ENCODE data around the gene AMHR2.
"Not testable (repeated sequence)": the region's sequence is repeated elsewhere in the genome, so short reads cannot be mapped to it uniquely, and the experiment has no call there.

AMHR2 gene

DNA sequence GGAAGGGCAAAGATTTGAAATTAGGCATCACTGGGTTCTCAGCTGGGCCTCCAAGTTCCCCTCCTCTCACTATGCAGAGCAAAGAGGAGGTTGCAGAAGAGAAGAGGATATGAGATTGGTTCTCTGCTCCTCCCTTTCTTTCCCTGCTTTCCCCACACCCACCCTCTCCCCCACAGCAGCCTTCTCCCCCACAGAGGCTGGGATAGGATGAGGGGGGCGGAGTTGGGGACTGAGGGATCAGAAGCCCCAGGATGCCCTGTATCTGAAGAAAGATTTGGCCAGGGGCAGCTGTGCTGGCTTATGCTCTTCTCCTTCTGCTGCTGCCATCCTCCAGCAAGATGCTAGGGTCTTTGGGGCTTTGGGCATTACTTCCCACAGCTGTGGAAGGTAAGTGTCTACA is at the start of gene AMHR2:
Gene AMHR2 (plus strand): TSS at position 259 of the 400 bp plus-strand sequence. CDS start 80 bp downstream, at position 339.
- no peak for DNase-seq

DNA sequence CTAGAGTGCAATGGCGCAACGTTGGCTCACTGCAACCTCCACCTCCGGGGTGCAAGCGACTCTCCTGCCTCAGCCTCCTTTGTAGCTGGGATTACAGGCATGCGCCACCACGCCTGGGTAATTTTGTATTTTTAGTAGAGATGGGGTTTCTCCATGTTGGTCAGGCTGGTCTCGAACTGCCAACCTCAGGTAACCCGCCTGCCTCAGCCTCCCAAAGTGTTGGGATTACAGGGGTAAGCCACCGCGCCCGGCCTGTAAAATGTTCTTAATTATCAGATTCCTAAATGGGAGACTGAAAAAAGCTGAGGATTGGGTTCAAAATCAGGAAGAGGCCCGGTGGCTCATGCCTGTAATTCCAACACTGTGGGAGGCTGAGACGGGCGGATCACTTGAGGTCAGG is 49.4 kb upstream of the AMHR2 start:
- DNase-seq = not testable (repeated sequence)

DNA sequence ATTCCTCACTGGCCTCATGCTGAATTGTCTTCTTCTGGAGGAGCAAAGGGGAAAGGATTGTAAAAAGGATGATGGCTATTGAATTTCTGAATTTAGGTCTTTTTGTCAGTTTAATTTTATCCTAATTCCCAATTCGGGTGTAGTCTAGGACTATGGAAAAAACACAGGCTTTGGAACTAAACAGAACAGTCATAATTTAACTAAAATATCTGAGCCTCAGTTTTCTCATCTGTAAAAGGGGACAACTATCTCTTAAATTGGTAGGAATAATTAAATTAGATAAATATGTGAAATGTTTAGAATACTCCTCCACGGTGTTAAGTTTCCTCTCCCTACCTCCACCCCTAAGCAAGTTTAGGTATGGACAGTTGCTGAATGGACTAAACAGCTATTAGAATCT is 46.9 kb upstream of the AMHR2 start:
- no peak for DNase-seq

DNA sequence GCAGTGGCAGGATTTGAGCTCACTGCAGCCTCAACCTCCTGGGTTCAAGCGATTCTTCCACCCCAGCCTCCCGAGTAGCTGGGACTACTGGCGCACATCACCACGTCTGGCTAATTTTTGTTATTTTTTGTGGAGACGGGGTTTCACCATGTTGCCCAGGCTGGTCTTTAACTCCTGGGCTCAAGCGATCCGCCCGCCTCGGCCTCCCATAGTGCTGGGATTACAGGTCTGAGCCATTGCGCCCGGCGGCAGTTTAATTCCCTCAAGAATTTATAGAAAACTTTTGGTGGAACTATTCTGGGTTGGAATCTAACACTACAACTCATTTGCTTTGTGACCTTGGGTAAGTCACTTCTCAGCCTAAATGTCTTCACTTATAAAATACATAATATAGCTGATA is 45.4 kb upstream of the AMHR2 start:
- DNase-seq = no peak

DNA sequence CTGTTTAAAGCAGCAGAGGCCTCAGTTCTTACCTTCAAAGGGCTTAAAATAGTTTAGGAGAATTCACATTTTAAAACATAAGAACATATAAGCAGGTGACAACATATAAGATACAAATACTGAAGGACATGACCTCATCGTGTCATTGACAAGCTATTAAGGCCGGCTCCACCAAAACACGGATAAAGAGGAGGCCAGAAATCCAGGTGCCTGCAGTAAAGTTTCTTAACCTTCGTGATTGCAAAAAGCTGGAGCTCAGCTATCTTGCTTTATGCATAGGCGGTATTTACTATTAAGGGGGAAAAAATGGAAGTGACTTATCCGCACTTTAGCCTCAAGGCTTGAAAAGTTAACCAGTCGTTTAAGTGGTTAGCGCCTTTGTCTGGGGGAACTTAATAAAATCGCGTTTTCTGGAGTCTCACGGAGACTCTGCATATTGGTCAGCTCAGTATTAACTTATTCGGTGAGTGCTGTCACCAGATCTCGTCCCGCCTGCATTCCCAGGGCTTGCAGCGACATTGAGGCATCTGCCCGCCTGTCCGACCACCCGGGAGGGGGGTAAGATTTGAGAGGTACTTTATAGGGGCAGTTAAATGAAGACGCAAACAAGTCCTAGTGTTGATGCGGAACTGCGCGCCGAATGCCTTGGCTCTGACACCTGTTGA is 44.8 kb upstream of the AMHR2 start:
- no peak for DNase-seq

DNA sequence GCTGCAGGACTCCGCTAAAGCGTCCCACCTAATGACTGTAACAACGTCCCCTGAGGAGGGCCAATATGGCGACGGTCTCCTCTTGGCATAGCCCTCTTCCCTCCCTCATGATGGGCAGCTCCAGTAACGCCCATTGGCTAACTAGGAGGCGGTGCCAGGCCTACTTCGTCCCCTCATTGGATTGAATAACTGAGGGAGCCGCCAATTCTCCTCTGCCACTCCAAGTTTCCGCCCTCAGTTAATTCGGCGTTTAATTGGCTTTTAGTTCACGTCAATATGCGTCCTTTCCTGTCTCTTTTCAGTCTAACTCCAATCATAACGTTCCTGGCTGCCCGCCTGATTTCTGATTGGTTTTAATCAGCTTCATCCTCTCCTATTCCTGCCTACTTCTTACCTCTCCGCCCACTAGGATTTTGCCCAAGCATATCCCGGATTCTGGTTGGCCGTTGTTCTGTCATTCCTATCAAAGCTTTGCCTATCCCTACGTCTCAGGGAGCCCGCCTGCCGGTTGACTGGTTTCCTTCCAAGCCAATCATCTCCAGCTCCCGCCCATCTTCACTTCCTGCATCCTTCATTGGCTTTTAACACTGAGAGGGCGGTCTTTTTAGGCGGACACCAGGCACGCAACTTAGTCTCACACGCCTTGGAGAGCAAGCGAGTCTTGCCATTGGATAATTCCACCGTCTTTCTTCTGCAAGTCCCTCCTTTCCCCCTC is 44.1 kb upstream of the AMHR2 start:
- DNase-seq = peak; percentile 100

DNA sequence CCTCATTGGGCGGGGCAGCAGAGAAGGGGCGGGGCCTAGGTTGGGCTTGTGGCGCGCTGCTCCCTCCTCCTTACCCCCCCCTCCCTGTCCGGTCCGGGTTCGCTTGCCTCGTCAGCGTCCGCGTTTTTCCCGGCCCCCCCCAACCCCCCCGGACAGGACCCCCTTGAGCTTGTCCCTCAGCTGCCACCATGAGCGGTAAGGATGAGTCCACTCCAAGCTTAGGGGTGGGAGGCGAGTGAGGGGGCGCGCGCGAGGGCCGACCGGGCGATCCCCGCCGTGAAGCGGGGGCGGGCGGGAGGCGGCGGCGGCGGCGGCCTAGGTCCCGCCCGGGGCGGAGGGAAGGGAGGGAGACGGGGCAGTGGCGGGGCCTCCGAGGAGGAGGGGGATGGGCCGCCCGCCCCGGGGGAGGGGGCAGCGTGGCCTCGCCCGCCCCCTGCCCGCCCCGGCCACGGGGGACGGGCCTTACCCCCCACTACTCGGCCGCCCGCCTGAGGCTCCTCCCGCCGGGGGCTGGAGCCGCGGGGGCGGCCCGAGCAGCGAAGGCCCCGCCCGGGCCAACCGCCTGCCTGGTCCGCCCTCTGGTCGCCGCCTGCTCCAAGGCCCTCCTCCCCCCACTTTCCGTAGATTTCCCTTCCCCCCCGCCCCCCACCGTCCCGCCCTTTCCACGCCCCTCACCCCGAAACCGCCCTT is 43.4 kb upstream of the AMHR2 start, which contains the start of gene SP1:
Gene SP1 (plus strand): TSS at position 73 of the 690 bp plus-strand sequence. CDS start 116 bp downstream, at position 189.
- DNase-seq = peak; percentile 97

DNA sequence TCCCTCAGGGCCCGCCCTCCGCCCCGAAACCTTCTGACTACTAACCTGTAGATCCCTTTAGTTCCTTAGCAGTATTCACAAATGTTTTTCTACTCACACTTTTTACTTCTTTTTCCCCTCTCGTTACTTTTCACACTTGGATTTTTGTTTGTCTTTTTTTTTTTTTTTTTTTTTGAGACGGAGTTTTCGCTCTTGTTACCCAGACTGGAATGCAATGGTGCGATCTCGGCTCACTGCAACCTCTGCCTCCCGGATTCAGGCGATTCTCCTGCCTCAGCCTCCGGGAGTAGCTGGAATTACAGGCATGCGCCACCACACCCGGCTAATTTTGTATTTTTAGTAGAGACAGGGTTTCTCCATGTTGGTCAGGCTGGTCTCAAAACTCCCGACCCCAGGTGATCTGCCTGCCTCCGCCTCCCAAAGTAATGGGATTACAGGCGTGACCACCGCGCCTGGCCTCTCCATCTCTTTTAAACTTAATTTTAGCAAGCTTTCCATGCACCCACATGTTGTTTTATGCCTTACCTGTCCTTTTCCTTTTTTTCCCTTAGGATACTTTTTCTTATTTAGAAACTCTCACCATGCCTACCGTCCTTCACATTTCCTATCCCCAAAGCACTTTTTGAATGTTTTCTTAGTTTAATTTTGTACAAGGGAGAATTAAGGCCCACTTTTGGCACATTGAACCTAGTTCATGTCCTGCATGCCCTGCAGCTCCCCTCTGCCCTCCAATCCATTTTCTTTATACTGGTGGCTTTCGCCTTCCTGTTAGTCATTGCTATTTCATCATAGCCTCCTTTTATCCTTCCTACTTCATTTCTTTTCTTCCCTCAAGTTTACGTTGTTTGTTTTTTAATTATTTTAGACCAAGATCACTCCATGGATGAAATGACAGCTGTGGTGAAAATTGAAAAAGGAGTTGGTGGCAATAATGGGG is 42.6 kb upstream of the AMHR2 start:
- peak; percentile 82 for DNase-seq

DNA sequence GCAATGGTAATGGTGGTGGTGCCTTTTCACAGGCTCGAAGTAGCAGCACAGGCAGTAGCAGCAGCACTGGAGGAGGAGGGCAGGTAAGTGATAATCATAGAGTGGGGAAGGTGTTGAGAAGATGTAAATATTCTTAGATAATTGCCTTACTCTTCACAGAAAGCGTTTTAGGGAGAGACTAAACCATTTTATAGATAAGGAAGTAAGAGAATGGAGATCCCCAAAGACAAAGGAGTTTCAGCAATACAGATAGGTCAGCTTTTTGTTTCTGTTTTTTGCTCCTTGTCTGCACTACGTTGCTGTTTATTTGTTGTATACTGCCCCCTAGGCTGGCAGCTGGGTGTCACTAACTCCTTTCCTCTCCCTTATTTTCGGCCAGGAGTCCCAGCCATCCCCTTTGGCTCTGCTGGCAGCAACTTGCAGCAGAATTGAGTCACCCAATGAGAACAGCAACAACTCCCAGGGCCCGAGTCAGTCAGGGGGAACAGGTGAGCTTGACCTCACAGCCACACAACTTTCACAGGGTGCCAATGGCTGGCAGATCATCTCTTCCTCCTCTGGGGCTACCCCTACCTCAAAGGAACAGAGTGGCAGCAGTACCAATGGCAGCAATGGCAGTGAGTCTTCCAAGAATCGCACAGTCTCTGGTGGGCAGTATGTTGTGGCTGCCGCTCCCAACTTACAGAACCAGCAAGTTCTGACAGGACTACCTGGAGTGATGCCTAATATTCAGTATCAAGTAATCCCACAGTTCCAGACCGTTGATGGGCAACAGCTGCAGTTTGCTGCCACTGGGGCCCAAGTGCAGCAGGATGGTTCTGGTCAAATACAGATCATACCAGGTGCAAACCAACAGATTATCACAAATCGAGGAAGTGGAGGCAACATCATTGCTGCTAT is 41.7 kb upstream of the AMHR2 start:
- DNase-seq = peak; percentile 89

DNA sequence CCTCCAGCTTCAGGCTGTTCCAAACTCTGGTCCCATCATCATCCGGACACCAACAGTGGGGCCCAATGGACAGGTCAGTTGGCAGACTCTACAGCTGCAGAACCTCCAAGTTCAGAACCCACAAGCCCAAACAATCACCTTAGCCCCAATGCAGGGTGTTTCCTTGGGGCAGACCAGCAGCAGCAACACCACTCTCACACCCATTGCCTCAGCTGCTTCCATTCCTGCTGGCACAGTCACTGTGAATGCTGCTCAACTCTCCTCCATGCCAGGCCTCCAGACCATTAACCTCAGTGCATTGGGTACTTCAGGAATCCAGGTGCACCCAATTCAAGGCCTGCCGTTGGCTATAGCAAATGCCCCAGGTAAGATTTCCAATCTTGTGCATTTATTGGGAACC is 40.4 kb upstream of the AMHR2 start:
- no peak for DNase-seq

DNA sequence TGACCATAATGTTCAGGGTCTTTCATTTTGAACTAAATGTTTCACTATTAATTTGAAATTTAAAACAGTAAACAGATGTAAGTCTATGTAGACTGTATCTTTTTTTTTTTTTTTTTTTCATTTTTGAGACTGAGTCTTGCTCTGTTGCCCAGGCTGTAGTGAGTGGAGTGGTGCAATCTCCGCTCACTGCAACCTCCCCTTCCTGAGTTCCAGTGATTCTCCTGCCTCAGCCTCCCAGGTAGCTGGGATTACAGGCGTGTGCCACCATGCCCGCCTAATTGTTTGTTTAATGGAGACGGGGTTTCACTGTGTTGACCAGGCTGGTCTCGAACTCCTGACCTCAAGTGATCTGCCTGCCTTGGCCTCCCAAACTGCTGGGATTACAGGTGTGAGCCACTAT is 37.3 kb upstream of the AMHR2 start:
- DNase-seq = not testable (repeated sequence)

DNA sequence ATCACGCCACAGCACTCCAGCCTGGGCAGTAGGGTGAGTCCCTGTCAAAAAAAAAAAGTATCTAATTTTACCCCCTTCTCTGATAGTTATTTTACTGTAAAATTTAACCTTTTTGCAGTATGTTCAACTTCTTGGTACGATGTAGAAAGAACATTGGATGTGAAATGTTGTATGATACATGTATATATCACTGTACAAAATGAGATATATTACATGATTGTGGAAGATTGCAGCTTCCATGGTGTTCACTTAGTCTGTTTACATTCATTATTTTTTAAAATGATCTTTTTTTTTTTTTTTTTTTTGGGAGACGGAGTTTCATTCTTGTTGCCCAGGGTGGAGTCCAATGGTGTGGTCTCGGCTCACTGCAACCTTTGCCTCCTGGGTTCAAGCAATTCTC is 34.7 kb upstream of the AMHR2 start:
- DNase-seq = no peak

DNA sequence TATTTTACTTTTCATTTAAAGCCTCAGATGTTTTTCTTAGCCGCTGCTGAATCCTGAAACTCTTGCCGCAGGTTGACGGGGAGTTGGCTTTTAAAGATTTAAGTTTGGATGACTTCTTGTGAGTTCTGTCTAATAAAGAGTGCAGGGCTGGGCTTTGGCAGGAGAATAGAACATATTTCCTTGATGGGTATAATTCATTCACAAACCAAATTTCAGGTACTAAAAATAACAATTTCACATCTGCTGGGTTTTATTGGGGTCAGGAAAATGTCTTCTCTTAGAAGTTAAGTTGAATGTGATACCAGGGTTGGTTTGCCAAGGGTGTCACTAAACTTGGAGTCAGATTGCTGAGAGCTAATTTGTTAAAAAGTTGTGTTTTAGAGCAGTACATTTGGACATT is 34.0 kb upstream of the AMHR2 start:
- no peak for DNase-seq

DNA sequence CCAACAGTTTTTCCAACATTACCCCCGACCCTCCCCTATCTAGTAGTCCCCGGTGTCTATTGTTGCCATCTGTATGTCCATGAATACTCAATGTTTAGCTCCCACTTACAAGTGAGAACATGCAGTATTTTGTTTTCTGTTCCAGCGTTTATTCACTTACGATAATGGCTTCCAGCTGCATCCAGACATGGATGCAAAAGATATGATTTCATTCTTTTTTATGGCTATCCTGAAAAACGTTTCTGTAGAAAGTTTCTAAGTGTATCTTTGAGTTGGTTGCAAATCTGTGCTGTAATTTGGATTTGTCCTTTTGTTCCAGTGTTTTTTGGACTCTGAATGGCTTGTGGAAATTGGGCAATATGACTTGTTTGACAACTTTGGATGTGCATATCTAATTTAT is 31.9 kb upstream of the AMHR2 start:
- no peak for DNase-seq

DNA sequence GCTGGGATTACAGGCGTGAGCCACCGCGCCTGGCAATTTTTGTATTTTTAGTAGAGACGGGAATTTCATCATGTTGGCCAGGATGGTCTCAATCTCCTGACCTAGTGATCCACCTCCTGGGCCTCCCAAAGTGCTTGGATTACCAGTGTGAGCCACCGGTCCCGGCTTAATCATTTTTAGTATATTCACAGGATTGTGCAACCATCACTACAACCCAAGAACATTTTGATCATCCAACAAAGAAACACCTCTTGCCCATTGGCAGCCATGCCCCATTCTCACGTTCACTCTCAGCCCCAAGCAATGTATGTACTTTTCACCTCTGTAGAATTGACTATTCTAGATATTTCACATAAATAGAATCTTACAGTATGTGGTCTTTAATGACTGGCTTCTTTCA is 23.8 kb upstream of the AMHR2 start:
- DNase-seq = no peak

DNA sequence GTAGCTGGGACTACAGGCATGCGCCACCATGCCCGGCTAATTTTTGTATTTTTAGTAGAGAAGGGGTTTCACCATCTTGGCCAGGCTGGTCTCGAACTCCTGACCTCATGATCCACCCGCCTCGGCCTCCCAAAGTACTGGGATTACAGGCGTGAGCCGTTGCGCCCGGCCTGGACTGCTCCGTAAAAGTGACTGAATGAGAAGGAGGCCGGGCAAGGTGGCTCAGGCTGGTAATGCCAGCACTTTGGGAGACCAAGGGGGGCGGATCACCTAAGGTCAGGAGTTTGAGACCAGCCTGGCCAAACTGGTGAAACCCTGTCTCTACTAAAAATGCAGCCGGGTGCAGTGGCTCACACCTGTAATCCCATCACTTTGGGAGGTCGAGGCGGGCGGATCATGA is 21.3 kb upstream of the AMHR2 start:
- DNase-seq = not testable (repeated sequence)

DNA sequence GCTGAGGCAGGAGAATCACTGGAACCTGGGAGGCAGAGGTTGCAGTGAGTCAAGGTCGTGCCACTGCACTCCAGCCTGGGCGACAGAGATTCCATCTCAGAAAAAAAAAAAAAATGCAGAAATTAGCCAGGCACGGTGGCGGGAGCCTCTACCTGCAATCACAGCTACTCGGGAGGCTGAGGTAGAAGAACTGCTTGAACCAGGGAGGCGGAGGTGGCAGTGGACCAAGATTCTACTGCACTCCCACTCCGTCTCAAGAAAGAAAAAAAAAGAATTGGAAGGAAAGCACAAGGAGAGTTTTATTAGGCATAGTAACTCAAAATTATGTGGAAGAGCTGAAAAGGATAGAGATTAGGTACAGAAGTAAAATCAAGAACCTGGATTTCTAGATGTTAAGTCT is 20.8 kb upstream of the AMHR2 start:
- no peak for DNase-seq

DNA sequence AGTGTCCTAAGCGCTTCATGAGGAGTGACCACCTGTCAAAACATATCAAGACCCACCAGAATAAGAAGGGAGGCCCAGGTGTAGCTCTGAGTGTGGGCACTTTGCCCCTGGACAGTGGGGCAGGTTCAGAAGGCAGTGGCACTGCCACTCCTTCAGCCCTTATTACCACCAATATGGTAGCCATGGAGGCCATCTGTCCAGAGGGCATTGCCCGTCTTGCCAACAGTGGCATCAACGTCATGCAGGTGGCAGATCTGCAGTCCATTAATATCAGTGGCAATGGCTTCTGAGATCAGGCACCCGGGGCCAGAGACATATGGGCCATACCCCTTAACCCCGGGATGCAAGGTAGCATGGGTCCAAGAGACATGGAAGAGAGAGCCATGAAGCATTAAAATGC is 12.7 kb upstream of the AMHR2 start:
- DNase-seq = no peak

DNA sequence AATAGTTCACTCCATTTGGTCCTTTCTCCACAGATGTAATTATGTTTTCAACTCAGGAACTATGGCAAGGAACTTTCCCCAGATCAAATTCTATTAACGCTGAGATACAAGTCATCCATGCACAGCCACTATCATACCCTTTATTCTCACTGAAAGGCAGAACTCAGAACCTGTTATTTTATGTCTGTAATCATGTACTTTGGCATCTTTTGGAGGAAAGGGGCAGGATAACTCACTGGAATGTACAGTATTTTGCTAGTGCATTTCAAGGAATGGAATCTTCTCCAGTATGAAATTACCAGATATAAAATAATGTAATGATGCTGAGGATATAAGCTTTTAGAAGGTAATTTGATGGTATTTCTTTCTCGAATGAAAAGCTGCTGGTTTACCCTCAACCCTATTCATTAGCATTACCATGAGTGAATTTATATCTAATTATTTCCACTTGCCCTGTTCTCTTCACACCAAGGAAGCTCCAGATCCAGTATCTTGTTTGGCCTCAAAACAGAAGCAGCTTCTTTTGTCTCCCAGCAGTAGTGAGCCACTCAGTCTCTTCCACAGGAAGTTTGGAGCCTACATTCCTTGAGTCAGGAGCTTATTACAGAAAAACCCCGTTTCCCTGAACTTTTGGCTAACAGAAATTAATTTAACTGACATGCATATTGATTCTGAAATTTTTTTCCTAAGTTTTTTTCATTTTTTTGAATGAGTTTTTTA is 10.0 kb upstream of the AMHR2 start:
- no peak for DNase-seq

DNA sequence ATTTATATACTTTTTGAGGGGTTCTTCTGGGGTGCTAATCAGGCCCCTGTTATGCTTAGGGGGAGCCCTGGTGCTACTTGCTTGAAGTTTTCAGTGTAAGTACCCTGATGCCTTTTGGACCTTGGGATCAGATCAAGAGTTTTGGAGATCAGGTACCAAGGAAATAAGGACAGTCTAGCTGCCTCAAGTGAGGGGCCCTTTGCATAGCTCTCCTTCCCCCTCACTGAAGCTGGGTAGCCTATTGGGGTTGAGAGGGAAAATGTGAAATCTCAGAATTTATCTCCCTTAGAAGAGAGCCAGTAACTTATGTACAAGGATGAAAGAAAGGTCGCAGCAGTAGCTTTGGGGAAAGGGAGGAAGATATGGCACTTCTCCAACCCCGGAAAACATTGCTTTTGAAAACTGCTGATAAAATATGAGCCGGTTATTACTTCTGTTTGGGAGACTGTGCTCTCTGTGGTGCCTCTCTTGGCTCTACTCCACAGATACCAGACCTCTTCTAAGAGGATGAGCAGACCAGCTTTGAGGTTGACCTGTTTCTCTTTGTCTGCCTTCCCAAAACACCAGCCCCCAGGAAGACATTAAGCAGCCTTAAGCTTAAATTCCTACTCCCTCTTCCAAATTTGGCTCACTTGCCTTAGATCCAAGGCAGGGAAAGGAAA is 8.8 kb upstream of the AMHR2 start:
- no peak for DNase-seq

Measured in islet precursor cell (in vitro differentiated cells).